Esophagus (tissue), 2 donors: ENCODE results near the gene C20orf96. TPM values are rescaled to one million over a fixed set of nuclear protein-coding genes. Genes with fewer than 3 reads are reported as not detected.
A peak's percentile ranks its signal among the peaks of the same experiment; 100 is the strongest.

Source experiments
- H3K27ac ChIP-seq, 2 donors: one replicate each; pipeline ENCODE4 v1.5.1; 2013; ENCODE audit warnings: low read depth in 2 of 2, mild to moderate bottlenecking in 2 of 2, inconsistent platforms in 1 of 2, low read length in 1 of 2, moderate library complexity in 1 of 2
- H3K27me3 ChIP-seq, 2 donors: one replicate each; pipeline ENCODE4 v1.6.1; 2013; ENCODE audit warnings: low read length in 2 of 2, control low read depth in 1 of 2, mild to moderate bottlenecking in 1 of 2; ENCODE audit not compliant: insufficient read depth in 2 of 2, control insufficient read depth in 1 of 2
- H3K36me3 ChIP-seq, 2 donors: one replicate each; pipeline ENCODE4 v1.6.1; 2013; ENCODE audit warnings: low read length in 1 of 2; ENCODE audit not compliant: control insufficient read depth in 2 of 2, insufficient read depth in 2 of 2
- H3K4me1 ChIP-seq, 2 donors: one replicate each; pipeline ENCODE4 v1.6.1; 2013; ENCODE audit warnings: low read length in 1 of 2; ENCODE audit not compliant: control insufficient read depth in 2 of 2, insufficient read depth in 2 of 2
- H3K4me3 ChIP-seq, 2 donors: one replicate each; pipeline ENCODE4 v1.5.1; 2013; ENCODE audit warnings: low read length in 2 of 2, mild to moderate bottlenecking in 2 of 2, low read depth in 1 of 2, moderate library complexity in 1 of 2
- H3K9me3 ChIP-seq, 2 donors: one replicate each; pipeline ENCODE4 v1.6.1; 2013; ENCODE audit warnings: mild to moderate bottlenecking in 2 of 2, low read depth in 1 of 2, low read length in 1 of 2, moderate library complexity in 1 of 2; ENCODE audit not compliant: control insufficient read depth in 2 of 2, insufficient read depth in 1 of 2
- WGBS, 2 donors: extraction: QIAGEN DNeasy Blood & Tissue Kit; methylation state at CpG; one replicate each; pipeline ENCODE4 v1.1.7; 2013; 5-methylcytosine and 5-hydroxymethylcytosine counted together
- polyA plus RNA-seq, 2 donors: library from polyadenylated mRNA; stranded (reverse); fragments of 200-250 nt; gene quantifications; one replicate each; pipeline ENCODE4 v1.2.3, GENCODE V29; 2013
- donor health status: healthy with polysubstance abuse.
- donor health status: Bipolar disorder and iron deficiency.

The C20orf96 gene
- polyA plus RNA-seq, 2 donors, result 1.9 TPM

GRCh38 chr20:271528-271927 is 19.0 kb downstream of the C20orf96 start:
- Histone ChIP-seq H3K36me3 (peaks cover 2% of the 10 kb centered on the region in 2 donors), H3K27me3 (no peaks in the 10 kb centered on the region), H3K4me3 (no peak overlapping the region), H3K9me3 (no peaks in the 10 kb centered on the region), H3K4me1 (peaks cover 3 to 4% of the 10 kb centered on the region in 2 donors), H3K27ac (no peak overlapping the region)

GRCh38 chr20:271069-271468 is 19.5 kb downstream of the C20orf96 start:
- peaks cover 3 to 4% of the 10 kb centered on the region in 2 donors for H3K4me1 ChIP-seq
- H3K9me3 ChIP-seq, result no peaks in the 10 kb centered on the region
- no peaks in the 10 kb centered on the region for H3K27me3 ChIP-seq
- H3K27ac ChIP-seq, result no peak overlapping the region
- H3K36me3 ChIP-seq, result no peaks in the 10 kb centered on the region
- no peak overlapping the region for H3K4me3 ChIP-seq
- WGBS, 2 donors, result 86 to 91% methylated on average over 4 of the region's 4 CpGs

GRCh38 chr20:270517-270916 is 20.0 kb downstream of the C20orf96 start:
- no peak overlapping the region for H3K27ac ChIP-seq
- H3K9me3 ChIP-seq, result no peaks in the 10 kb centered on the region
- H3K36me3 ChIP-seq, result no peaks in the 10 kb centered on the region
- peaks cover 3 to 4% of the 10 kb centered on the region in 2 donors for H3K4me1 ChIP-seq
- H3K27me3 ChIP-seq, result no peaks in the 10 kb centered on the region
- H3K4me3 ChIP-seq, result no peak overlapping the region
- WGBS, 2 donors, result 90% methylated on average over 5 of the region's 5 CpGs

- Histone ChIP-seq H3K36me3 (no peaks in the 10 kb centered on the region), H3K27ac (no peak overlapping the region), H3K4me1 (peaks cover 3 to 4% of the 10 kb centered on the region in 2 donors), H3K27me3 (no peaks in the 10 kb centered on the region), H3K4me3 (peak overlapping the region; percentile 33 to 38), H3K9me3 (peaks cover 0 to 3% of the 10 kb centered on the region in 2 donors)
- 9 to 10% methylated on average over 43 of the region's 43 CpGs for WGBS, 2 donors
Observed at GRCh38 chr20:266596-267562, 23.7 kb downstream of the C20orf96 start.

- Histone ChIP-seq H3K4me1 (peaks cover 3 to 4% of the 10 kb centered on the region in 2 donors), H3K9me3 (peaks cover 0 to 3% of the 10 kb centered on the region in 2 donors), H3K4me3 (no peak overlapping the region), H3K27ac (no peak overlapping the region), H3K27me3 (no peaks in the 10 kb centered on the region), H3K36me3 (no peaks in the 10 kb centered on the region)
- WGBS, 2 donors, result 71 to 75% methylated on average over 13 of the region's 13 CpGs
Observed at GRCh38 chr20:263701-264100, 26.8 kb downstream of the C20orf96 start.

GRCh38 chr20:259981-260380 is 30.6 kb downstream of the C20orf96 start:
- Histone ChIP-seq H3K27ac (no peak overlapping the region), H3K27me3 (no peaks in the 10 kb centered on the region), H3K4me1 (no peaks in the 10 kb centered on the region), H3K9me3 (peaks cover 0 to 3% of the 10 kb centered on the region in 2 donors), H3K36me3 (no peaks in the 10 kb centered on the region), H3K4me3 (no peak overlapping the region)
- 66 to 67% methylated on average over 2 of the region's 2 CpGs for WGBS, 2 donors

GRCh38 chr20:258963-259362 is 31.6 kb downstream of the C20orf96 start:
- Histone ChIP-seq H3K4me1 (no peaks in the 10 kb centered on the region), H3K27me3 (no peaks in the 10 kb centered on the region), H3K4me3 (no peak overlapping the region), H3K36me3 (no peaks in the 10 kb centered on the region), H3K9me3 (peaks cover 0 to 2% of the 10 kb centered on the region in 2 donors), H3K27ac (no peak overlapping the region)
- WGBS, 2 donors, result 43 to 53% methylated on average over 8 of the region's 8 CpGs

- WGBS, 2 donors, result 58 to 63% methylated on average over 4 of the region's 4 CpGs
Observed at GRCh38 chr20:258269-258858, 32.2 kb downstream of the C20orf96 start.

GRCh38 chr20:257419-257818 is 33.1 kb downstream of the C20orf96 start, which contains the start of gene DEFB132:
Gene DEFB132, plus strand, starts transcription at chr20:257724. Its CDS starts 55 bp downstream, at chr20:257779.
- Histone ChIP-seq H3K4me1 (no peaks in the 10 kb centered on the region), H3K9me3 (no peaks in the 10 kb centered on the region), H3K4me3 (no peak within 1 kb of the TSS), H3K36me3 (no peaks in the 10 kb centered on the region), H3K27ac (no peak within 1 kb of the TSS), H3K27me3 (no peaks in the 10 kb centered on the region)
- WGBS, 2 donors, result 63 to 67% methylated on average over 7 of the region's 7 CpGs

More at GRCh38 chr20:258269-258858, 32.2 kb downstream of the C20orf96 start:
- no peak overlapping the region for H3K4me3 ChIP-seq
- no peak overlapping the region for H3K27ac ChIP-seq
- H3K27me3 ChIP-seq, result no peaks in the 10 kb centered on the region
- no peaks in the 10 kb centered on the region for H3K4me1 ChIP-seq
- no peaks in the 10 kb centered on the region for H3K9me3 ChIP-seq
- no peaks in the 10 kb centered on the region for H3K36me3 ChIP-seq
